GM23338 (cell line): Measurements from ENCODE around the gene ZDHHC3. TPM values are rescaled to one million over a fixed set of nuclear protein-coding genes. Genes with fewer than 3 reads are reported as not detected.

ENCODE experiments used
- ATAC-seq: fragments of 200-7000 bp; cut with Tn5 transposase; 3 replicates; pipeline ENCODE4 v1.9.1; 2020
- DNase-seq: peaks from one replicate; pipeline ENCODE4 v3.0.0-alpha.2; 2015; ENCODE audit warnings: low spot score
- H2AFZ ChIP-seq: fragments of 200-600 bp; sonication (generic); 2 replicates; pipeline ENCODE4 v1.8.0; 2016; ENCODE audit warnings: antibody characterized with exemption, mild to moderate bottlenecking, moderate library complexity
- H3F3A ChIP-seq: fragments of 200-600 bp; sonication (generic); replicated peaks from 2 replicates; pipeline ENCODE4 v1.8.0; 2017; ENCODE audit warnings: antibody characterized with exemption, mixed run types, low read depth
- H3K27ac ChIP-seq: fragments of 200-600 bp; sonication (generic); 2 replicates; pipeline ENCODE4 v1.6.1; 2016; ENCODE audit warnings: low read depth
- H3K27me3 ChIP-seq: fragments of 200-600 bp; sonication (generic); 2 replicates; pipeline ENCODE4 v1.8.0; 2016; ENCODE audit warnings: mild to moderate bottlenecking, mixed run types, moderate library complexity; ENCODE audit not compliant: insufficient read depth
- H3K36me3 ChIP-seq: fragments of 200-600 bp; sonication (generic); 2 replicates; pipeline ENCODE4 v1.8.0; 2016; ENCODE audit warnings: mild to moderate bottlenecking; ENCODE audit not compliant: insufficient read depth
- H3K4me1 ChIP-seq: fragments of 200-600 bp; sonication (generic); 2 replicates; pipeline ENCODE4 v1.8.0; 2016; ENCODE audit warnings: mild to moderate bottlenecking, moderate library complexity; ENCODE audit not compliant: insufficient read depth
- H3K4me2 ChIP-seq: fragments of 200-600 bp; sonication (generic); 2 replicates; pipeline ENCODE4 v1.7.1; 2017; ENCODE audit warnings: mixed run types
- H3K4me3 ChIP-seq: fragments of 200-600 bp; sonication (generic); 2 replicates; pipeline ENCODE4 v1.6.1; 2016; ENCODE audit warnings: mixed run types
- H3K79me2 ChIP-seq: fragments of 200-600 bp; sonication (generic); replicated peaks from 2 replicates; pipeline ENCODE4 v1.8.0; 2017; ENCODE audit warnings: mild to moderate bottlenecking; ENCODE audit not compliant: insufficient read depth
- H3K9me2 ChIP-seq: fragments of 200-600 bp; sonication (generic); 2 replicates; pipeline ENCODE4 v1.8.0; 2017; ENCODE audit not compliant: insufficient read depth
- H4K20me1 ChIP-seq: fragments of 200-600 bp; sonication (generic); replicated peaks from 2 replicates; pipeline ENCODE4 v1.8.0; 2017; ENCODE audit warnings: mild to moderate bottlenecking; ENCODE audit not compliant: insufficient read depth
- H3K27ac Mint-ChIP-seq: 2 replicates; pipeline ENCODE4 v1.8.0; 2020; ENCODE audit warnings: inconsistent platforms, mild to moderate bottlenecking, moderate library complexity, mixed read lengths
- H3K27me3 Mint-ChIP-seq: 3 replicates; pipeline ENCODE4 v1.8.0; 2022; ENCODE audit warnings: low read depth, mild to moderate bottlenecking, moderate library complexity, mixed read lengths, inconsistent platforms; ENCODE audit not compliant: insufficient read depth, poor library complexity
- H3K36me3 Mint-ChIP-seq: 3 replicates; pipeline ENCODE4 v1.8.0; 2021; ENCODE audit warnings: low read depth, mild to moderate bottlenecking, inconsistent platforms, moderate library complexity, mixed read lengths
- H3K4me1 Mint-ChIP-seq: 3 replicates; pipeline ENCODE4 v1.8.0; 2020; ENCODE audit warnings: mild to moderate bottlenecking, inconsistent platforms, mixed read lengths
- H3K4me3 Mint-ChIP-seq: 3 replicates; pipeline ENCODE4 v1.8.0; 2021; ENCODE audit warnings: moderate library complexity, mild to moderate bottlenecking, inconsistent platforms, mixed read lengths
- H3K9me3 Mint-ChIP-seq: 3 replicates; pipeline ENCODE4 v1.8.0; 2020; ENCODE audit warnings: moderate library complexity, mild to moderate bottlenecking, inconsistent platforms, mixed read lengths
- CREB1 ChIP-seq: fragments of 250-450 bp; sonication (Bioruptor Pico); IDR thresholded peaks from 2 replicates; pipeline ENCODE4 v1.5.0; 2020; ENCODE audit warnings: low read depth, mild to moderate bottlenecking, moderate library complexity
- EZH2phosphoT487 ChIP-seq: fragments of 200-600 bp; sonication (generic); IDR thresholded peaks from one replicate; pipeline ENCODE4 v1.8.1; 2018; ENCODE audit warnings: antibody characterized with exemption; ENCODE audit not compliant: unreplicated experiment
- JUNB ChIP-seq: IDR thresholded peaks from one replicate; pipeline ENCODE4 v1.6.1; 2016; ENCODE audit warnings: antibody characterized with exemption; ENCODE audit not compliant: unreplicated experiment
- NANOG ChIP-seq: IDR thresholded peaks from 2 replicates; pipeline ENCODE4 v1.6.1; 2016; ENCODE audit warnings: antibody characterized with exemption, borderline replicate concordance
- POLR2AphosphoS5 ChIP-seq: IDR thresholded peaks from 2 replicates; pipeline ENCODE4 v1.6.1; 2016; ENCODE audit warnings: antibody characterized with exemption, low read depth
- STAT1 ChIP-seq: IDR thresholded peaks from one replicate; pipeline ENCODE4 v1.6.1; 2016; ENCODE audit warnings: antibody characterized with exemption; ENCODE audit not compliant: unreplicated experiment
- ZNF114 ChIP-seq: fragments of 250-450 bp; sonication (Bioruptor Pico); IDR thresholded peaks from 2 replicates; pipeline ENCODE4 v1.5.0; 2020; ENCODE audit warnings: mild to moderate bottlenecking, moderate library complexity
- ZNF331 ChIP-seq: fragments of 250-450 bp; sonication (Bioruptor Pico); IDR thresholded peaks from 2 replicates; pipeline ENCODE4 v1.5.0; 2020; ENCODE audit warnings: low read depth, mild to moderate bottlenecking, moderate library complexity
- polyA plus RNA-seq: library from polyadenylated mRNA; unstranded; fragments of >200 nt; fragmentation: Nextera tagmentation; extraction: Ambion mirVana; gene quantifications from 2 replicates; pipeline ENCODE4 v1.2.1, GENCODE V29; 2016
- total RNA-seq: library from RNA; depleted of rRNA; stranded (reverse); fragments of >200 nt; shearing (Covaris generic); gene quantifications from 2 replicates; pipeline ENCODE4 v1.2.3, GENCODE V29; 2014
- TF ChIP-seq, protein P1 (sequence below): fragments of 250-450 bp; sonication (Bioruptor Pico); IDR thresholded peaks from 2 replicates; pipeline ENCODE4 v1.5.0; 2020; ENCODE audit warnings: mild to moderate bottlenecking, moderate library complexity
- TF ChIP-seq, protein P2 (sequence below): IDR thresholded peaks from one replicate; pipeline ENCODE4 v1.6.1; 2018; ENCODE audit warnings: antibody characterized with exemption; ENCODE audit not compliant: unreplicated experiment
- TF ChIP-seq, protein P3 (sequence below), 2 experiments: fragments of 200-600 bp in 1 of 2; sonication (generic) in 1 of 2; conservative IDR thresholded peaks; 2 replicates each; pipeline versions ENCODE4 v1.5.1 to v1.6.1; 2016 to 2017; ENCODE audit warnings: antibody characterized with exemption in 2 of 2, low read depth in 2 of 2, mild to moderate bottlenecking in 2 of 2, moderate library complexity in 1 of 2
- TF ChIP-seq, protein P4 (sequence below): IDR thresholded peaks from 2 replicates; pipeline ENCODE4 v1.6.1; 2016; ENCODE audit warnings: antibody characterized with exemption

The ZDHHC3 gene
- total and polyA plus RNA-seq, 2 experiments from 2014 or later = 28.9 to 84.2 TPM

DNA sequence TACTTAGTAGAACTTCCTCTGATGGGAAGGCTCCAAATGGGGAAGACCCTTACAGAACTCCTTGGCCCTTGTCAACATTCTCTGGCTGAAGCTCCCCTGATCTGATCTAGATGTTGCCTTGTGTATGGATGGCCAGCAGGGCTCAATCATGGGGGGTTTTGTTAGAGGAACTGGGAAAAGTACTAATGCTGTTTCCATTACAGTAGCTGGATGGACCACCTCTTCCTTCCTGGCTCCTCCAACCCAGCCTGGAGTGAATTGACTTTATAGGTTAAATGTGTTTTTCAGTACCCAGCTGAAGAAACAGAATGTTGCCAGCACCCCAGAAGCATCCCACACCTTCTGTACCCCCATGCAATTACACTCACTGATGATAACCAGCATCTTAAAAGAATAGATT is 27.4 kb upstream of the ZDHHC3 start:
- H3K9me3 Mint-ChIP-seq = peaks cover 10% of the 10 kb centered on the region
- Histone ChIP-seq H3K4me2 (no peak overlapping the region), H3K4me1 (no peaks in the 10 kb centered on the region), H2AFZ (no peak overlapping the region), H3K9me2 (no peaks in the 10 kb centered on the region), H4K20me1 (peaks cover 5% of the 10 kb centered on the region), H3K79me2 (no peaks in the 10 kb centered on the region; the same call in 1 of the 2 replicates), H3K4me3 (no peak overlapping the region), H3K27me3 (no peaks in the 10 kb centered on the region), H3F3A (no peaks in the 10 kb centered on the region), H3K36me3 (peaks cover 54% of the 10 kb centered on the region), H3K27ac (no peak overlapping the region)
- no peak overlapping the region for H3K4me3 Mint-ChIP-seq
- DNase-seq (no peak), ATAC-seq (no peak)
- no peaks in the 10 kb centered on the region for H3K27me3 Mint-ChIP-seq
- no peak overlapping the region for H3K27ac Mint-ChIP-seq
- H3K4me1 Mint-ChIP-seq = no peaks in the 10 kb centered on the region
- peaks cover 88% of the 10 kb centered on the region for H3K36me3 Mint-ChIP-seq
- TF ChIP-seq, protein P1, sequence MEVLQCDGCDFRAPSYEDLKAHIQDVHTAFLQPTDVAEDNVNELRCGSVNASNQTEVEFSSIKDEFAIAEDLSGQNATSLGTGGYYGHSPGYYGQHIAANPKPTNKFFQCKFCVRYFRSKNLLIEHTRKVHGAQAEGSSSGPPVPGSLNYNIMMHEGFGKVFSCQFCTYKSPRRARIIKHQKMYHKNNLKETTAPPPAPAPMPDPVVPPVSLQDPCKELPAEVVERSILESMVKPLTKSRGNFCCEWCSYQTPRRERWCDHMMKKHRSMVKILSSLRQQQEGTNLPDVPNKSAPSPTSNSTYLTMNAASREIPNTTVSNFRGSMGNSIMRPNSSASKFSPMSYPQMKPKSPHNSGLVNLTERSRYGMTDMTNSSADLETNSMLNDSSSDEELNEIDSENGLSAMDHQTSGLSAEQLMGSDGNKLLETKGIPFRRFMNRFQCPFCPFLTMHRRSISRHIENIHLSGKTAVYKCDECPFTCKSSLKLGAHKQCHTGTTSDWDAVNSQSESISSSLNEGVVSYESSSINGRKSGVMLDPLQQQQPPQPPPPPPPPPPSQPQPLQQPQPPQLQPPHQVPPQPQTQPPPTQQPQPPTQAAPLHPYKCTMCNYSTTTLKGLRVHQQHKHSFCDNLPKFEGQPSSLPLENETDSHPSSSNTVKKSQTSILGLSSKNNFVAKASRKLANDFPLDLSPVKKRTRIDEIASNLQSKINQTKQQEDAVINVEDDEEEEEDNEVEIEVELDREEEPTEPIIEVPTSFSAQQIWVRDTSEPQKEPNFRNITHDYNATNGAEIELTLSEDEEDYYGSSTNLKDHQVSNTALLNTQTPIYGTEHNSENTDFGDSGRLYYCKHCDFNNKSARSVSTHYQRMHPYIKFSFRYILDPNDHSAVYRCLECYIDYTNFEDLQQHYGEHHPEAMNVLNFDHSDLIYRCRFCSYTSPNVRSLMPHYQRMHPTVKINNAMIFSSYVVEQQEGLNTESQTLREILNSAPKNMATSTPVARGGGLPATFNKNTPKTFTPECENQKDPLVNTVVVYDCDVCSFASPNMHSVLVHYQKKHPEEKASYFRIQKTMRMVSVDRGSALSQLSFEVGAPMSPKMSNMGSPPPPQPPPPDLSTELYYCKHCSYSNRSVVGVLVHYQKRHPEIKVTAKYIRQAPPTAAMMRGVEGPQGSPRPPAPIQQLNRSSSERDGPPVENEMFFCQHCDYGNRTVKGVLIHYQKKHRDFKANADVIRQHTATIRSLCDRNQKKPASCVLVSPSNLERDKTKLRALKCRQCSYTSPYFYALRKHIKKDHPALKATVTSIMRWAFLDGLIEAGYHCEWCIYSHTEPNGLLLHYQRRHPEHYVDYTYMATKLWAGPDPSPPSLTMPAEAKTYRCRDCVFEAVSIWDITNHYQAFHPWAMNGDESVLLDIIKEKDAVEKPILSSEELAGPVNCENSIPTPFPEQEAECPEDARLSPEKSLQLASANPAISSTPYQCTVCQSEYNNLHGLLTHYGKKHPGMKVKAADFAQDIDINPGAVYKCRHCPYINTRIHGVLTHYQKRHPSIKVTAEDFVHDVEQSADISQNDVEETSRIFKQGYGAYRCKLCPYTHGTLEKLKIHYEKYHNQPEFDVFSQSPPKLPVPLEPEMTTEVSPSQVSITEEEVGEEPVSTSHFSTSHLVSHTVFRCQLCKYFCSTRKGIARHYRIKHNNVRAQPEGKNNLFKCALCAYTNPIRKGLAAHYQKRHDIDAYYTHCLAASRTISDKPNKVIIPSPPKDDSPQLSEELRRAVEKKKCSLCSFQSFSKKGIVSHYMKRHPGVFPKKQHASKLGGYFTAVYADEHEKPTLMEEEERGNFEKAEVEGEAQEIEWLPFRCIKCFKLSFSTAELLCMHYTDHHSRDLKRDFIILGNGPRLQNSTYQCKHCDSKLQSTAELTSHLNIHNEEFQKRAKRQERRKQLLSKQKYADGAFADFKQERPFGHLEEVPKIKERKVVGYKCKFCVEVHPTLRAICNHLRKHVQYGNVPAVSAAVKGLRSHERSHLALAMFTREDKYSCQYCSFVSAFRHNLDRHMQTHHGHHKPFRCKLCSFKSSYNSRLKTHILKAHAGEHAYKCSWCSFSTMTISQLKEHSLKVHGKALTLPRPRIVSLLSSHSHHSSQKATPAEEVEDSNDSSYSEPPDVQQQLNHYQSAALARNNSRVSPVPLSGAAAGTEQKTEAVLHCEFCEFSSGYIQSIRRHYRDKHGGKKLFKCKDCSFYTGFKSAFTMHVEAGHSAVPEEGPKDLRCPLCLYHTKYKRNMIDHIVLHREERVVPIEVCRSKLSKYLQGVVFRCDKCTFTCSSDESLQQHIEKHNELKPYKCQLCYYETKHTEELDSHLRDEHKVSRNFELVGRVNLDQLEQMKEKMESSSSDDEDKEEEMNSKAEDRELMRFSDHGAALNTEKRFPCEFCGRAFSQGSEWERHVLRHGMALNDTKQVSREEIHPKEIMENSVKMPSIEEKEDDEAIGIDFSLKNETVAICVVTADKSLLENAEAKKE = no peak
- TF ChIP-seq JUNB = no peak
- no peak for TF ChIP-seq POLR2AphosphoS5
- TF ChIP-seq NANOG = no peak
- TF ChIP-seq CREB1 (CRISPR knock-in tag) = no peak
- TF ChIP-seq, protein P2, sequence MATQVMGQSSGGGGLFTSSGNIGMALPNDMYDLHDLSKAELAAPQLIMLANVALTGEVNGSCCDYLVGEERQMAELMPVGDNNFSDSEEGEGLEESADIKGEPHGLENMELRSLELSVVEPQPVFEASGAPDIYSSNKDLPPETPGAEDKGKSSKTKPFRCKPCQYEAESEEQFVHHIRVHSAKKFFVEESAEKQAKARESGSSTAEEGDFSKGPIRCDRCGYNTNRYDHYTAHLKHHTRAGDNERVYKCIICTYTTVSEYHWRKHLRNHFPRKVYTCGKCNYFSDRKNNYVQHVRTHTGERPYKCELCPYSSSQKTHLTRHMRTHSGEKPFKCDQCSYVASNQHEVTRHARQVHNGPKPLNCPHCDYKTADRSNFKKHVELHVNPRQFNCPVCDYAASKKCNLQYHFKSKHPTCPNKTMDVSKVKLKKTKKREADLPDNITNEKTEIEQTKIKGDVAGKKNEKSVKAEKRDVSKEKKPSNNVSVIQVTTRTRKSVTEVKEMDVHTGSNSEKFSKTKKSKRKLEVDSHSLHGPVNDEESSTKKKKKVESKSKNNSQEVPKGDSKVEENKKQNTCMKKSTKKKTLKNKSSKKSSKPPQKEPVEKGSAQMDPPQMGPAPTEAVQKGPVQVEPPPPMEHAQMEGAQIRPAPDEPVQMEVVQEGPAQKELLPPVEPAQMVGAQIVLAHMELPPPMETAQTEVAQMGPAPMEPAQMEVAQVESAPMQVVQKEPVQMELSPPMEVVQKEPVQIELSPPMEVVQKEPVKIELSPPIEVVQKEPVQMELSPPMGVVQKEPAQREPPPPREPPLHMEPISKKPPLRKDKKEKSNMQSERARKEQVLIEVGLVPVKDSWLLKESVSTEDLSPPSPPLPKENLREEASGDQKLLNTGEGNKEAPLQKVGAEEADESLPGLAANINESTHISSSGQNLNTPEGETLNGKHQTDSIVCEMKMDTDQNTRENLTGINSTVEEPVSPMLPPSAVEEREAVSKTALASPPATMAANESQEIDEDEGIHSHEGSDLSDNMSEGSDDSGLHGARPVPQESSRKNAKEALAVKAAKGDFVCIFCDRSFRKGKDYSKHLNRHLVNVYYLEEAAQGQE = no peak
- TF ChIP-seq, protein P3, sequence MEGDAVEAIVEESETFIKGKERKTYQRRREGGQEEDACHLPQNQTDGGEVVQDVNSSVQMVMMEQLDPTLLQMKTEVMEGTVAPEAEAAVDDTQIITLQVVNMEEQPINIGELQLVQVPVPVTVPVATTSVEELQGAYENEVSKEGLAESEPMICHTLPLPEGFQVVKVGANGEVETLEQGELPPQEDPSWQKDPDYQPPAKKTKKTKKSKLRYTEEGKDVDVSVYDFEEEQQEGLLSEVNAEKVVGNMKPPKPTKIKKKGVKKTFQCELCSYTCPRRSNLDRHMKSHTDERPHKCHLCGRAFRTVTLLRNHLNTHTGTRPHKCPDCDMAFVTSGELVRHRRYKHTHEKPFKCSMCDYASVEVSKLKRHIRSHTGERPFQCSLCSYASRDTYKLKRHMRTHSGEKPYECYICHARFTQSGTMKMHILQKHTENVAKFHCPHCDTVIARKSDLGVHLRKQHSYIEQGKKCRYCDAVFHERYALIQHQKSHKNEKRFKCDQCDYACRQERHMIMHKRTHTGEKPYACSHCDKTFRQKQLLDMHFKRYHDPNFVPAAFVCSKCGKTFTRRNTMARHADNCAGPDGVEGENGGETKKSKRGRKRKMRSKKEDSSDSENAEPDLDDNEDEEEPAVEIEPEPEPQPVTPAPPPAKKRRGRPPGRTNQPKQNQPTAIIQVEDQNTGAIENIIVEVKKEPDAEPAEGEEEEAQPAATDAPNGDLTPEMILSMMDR (conservative IDR thresholded peaks at IDR 0.05; ENCODE audit: low read depth in 2 of 2) = no peak
- TF ChIP-seq EZH2phosphoT487 = no peak
- no peak for TF ChIP-seq STAT1
- no peak for TF ChIP-seq ZNF114
- TF ChIP-seq ZNF331 (CRISPR knock-in tag) = no peak
- TF ChIP-seq, protein P4, sequence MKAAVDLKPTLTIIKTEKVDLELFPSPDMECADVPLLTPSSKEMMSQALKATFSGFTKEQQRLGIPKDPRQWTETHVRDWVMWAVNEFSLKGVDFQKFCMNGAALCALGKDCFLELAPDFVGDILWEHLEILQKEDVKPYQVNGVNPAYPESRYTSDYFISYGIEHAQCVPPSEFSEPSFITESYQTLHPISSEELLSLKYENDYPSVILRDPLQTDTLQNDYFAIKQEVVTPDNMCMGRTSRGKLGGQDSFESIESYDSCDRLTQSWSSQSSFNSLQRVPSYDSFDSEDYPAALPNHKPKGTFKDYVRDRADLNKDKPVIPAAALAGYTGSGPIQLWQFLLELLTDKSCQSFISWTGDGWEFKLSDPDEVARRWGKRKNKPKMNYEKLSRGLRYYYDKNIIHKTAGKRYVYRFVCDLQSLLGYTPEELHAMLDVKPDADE = no peak
